DOHH2 (cell line): Measurements from ENCODE around the gene C1orf141.

ENCODE experiments used
- CTCF ChIP-seq: fragments of 200-600 bp; sonication (generic); IDR thresholded peaks from one replicate; pipeline ENCODE4 v1.5.1; 2014; ENCODE audit warnings: antibody characterized with exemption, mild to moderate bottlenecking, low read depth, low read length; ENCODE audit not compliant: poor library complexity, severe bottlenecking
- EZH2phosphoT487 ChIP-seq: fragments of 200-600 bp; sonication (generic); IDR thresholded peaks from 2 replicates; pipeline ENCODE4 v1.6.1; 2017; ENCODE audit warnings: borderline replicate concordance, mild to moderate bottlenecking, antibody characterized with exemption, low read length, moderate library complexity, mixed read lengths

GRCh38 chr1:67124455-67124854, 10.3 kb downstream of the C1orf141 start:
- no peak for TF ChIP-seq CTCF
- no peak for TF ChIP-seq EZH2phosphoT487
